K562 (cell line): ENCODE results near the gene VPS33B. TPM values are rescaled to one million over a fixed set of nuclear protein-coding genes. Genes with fewer than 3 reads are reported as not detected.

ENCODE experiments used
- SMARCA4 ChIP-seq: fragments of 450-650 bp; IDR thresholded peaks from 2 replicates; pipeline ENCODE4 v1.6.1; 2016
- TAF1 ChIP-seq: IDR thresholded peaks from 2 replicates; pipeline ENCODE4 v1.6.1; 2011; ENCODE audit warnings: mild to moderate bottlenecking, low read length, moderate library complexity; ENCODE audit not compliant: insufficient read depth, control insufficient read depth, severe bottlenecking; ENCODE audit errors: extremely low read depth
- XRCC3 ChIP-seq: fragments of 450-650 bp; IDR thresholded peaks from 2 replicates; pipeline ENCODE4 v1.6.1; 2017; ENCODE audit warnings: mild to moderate bottlenecking, moderate library complexity
- ZKSCAN1 ChIP-seq: fragments of 150-350 bp; IDR thresholded peaks from 2 replicates; pipeline ENCODE4 v1.6.1; 2016; ENCODE audit warnings: low read depth, low read length
- ZNF124 ChIP-seq: sonication (generic); formaldehyde crosslinking; IDR thresholded peaks from 2 replicates; pipeline ENCODE4 v1.8.1; 2022; ENCODE audit warnings: missing genetic modification reagents
- ZNF717 ChIP-seq: fragments of 250-450 bp; sonication (Bioruptor Pico); IDR thresholded peaks from 2 replicates; pipeline ENCODE4 v1.5.0; 2021
- polyA plus RNA-seq, 8 experiments: library from polyadenylated mRNA; depleted of rRNA in 4 of 8; stranded (reverse) in 5 of 8; unstranded in 3 of 8; fragments of >200 nt; fragmentation: Nextera tagmentation in 2 of 8; fragmentation: Illumina TruSeq in 1 of 8; extraction: Ambion mirVana in 2 of 8; extraction: Trizol in 1 of 8; gene quantifications; 2 replicates each; pipeline versions ENCODE4 v1.2.1 to v1.2.3, GENCODE V29; 2011 to 2014; ENCODE audit warnings: inconsistent platforms in 1 of 8, missing spikeins in 1 of 8
- total RNA-seq, 7 experiments: library from RNA; depleted of rRNA in 6 of 7; stranded (reverse); fragments of >200 nt in 6 of 7; fragmentation: Illumina TruSeq in 2 of 7; extraction: Trizol in 2 of 7; gene quantifications; 2 replicates each; pipeline versions ENCODE4 v1.2.1 to v1.2.3, GENCODE V29; 2011 to 2021; ENCODE audit warnings: low replicate concordance in 1 of 7
- TF ChIP-seq, protein P1 (sequence below): IDR thresholded peaks from 2 replicates; pipeline ENCODE4 v1.6.1; 2011; ENCODE audit warnings: borderline replicate concordance, low read depth, mild to moderate bottlenecking, moderate library complexity, low read length; ENCODE audit not compliant: insufficient read depth, poor library complexity, severe bottlenecking
- TF ChIP-seq, protein P2 (sequence below): fragments of 250-450 bp; sonication (Bioruptor Pico); IDR thresholded peaks from 2 replicates; pipeline ENCODE4 v1.4.0; 2020; ENCODE audit warnings: mild to moderate bottlenecking, moderate library complexity, borderline replicate concordance

VPS33B gene
- total and polyA plus RNA-seq, 9 of the 15 experiments (the other 6 are each of a cell fraction or from before 2014, with no cell fraction given): 9.4 to 25.5 (median 14.8) TPM

DNA sequence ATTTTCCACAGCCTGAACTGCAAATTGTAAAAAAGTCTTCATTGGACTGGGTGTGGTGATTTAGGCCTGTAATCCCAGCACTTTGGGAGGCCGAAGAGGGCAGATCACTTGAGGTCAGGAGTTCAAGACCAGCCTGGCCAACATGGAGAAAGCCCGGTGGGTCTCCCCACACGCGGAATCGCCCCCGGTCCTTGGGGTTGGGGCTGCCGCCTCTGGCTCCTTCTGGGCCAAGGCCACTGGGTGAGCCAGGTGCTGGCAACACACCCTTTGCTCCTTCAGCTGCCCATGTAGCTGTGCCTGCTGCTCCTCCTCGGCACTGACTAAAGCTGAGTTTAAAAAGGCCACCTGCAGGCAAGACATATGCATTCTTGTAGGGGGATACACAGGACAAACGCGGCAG, 9.4 kb upstream of the VPS33B start (continued):
- TF ChIP-seq TAF1 (no peak), SMARCA4 (no peak), ZKSCAN1 (no peak), ZNF717 (no peak), XRCC3 (no peak), ZNF124 (CRISPR knock-in tag) (no peak)
- TF ChIP-seq, protein P1, sequence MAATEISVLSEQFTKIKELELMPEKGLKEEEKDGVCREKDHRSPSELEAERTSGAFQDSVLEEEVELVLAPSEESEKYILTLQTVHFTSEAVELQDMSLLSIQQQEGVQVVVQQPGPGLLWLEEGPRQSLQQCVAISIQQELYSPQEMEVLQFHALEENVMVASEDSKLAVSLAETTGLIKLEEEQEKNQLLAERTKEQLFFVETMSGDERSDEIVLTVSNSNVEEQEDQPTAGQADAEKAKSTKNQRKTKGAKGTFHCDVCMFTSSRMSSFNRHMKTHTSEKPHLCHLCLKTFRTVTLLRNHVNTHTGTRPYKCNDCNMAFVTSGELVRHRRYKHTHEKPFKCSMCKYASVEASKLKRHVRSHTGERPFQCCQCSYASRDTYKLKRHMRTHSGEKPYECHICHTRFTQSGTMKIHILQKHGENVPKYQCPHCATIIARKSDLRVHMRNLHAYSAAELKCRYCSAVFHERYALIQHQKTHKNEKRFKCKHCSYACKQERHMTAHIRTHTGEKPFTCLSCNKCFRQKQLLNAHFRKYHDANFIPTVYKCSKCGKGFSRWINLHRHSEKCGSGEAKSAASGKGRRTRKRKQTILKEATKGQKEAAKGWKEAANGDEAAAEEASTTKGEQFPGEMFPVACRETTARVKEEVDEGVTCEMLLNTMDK: no peak
- TF ChIP-seq, protein P2, sequence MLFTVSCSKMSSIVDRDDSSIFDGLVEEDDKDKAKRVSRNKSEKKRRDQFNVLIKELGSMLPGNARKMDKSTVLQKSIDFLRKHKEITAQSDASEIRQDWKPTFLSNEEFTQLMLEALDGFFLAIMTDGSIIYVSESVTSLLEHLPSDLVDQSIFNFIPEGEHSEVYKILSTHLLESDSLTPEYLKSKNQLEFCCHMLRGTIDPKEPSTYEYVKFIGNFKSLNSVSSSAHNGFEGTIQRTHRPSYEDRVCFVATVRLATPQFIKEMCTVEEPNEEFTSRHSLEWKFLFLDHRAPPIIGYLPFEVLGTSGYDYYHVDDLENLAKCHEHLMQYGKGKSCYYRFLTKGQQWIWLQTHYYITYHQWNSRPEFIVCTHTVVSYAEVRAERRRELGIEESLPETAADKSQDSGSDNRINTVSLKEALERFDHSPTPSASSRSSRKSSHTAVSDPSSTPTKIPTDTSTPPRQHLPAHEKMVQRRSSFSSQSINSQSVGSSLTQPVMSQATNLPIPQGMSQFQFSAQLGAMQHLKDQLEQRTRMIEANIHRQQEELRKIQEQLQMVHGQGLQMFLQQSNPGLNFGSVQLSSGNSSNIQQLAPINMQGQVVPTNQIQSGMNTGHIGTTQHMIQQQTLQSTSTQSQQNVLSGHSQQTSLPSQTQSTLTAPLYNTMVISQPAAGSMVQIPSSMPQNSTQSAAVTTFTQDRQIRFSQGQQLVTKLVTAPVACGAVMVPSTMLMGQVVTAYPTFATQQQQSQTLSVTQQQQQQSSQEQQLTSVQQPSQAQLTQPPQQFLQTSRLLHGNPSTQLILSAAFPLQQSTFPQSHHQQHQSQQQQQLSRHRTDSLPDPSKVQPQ (CRISPR knock-in tag): no peak
